ENCODE results near the gene ECPAS. TPM values are rescaled to one million over a fixed set of nuclear protein-coding genes. Genes with fewer than 3 reads are reported as not detected.

Gene ECPAS
- total and polyA plus RNA-seq, 7 donors: 17.4 to 92.8 (median 61.4) TPM

DNA sequence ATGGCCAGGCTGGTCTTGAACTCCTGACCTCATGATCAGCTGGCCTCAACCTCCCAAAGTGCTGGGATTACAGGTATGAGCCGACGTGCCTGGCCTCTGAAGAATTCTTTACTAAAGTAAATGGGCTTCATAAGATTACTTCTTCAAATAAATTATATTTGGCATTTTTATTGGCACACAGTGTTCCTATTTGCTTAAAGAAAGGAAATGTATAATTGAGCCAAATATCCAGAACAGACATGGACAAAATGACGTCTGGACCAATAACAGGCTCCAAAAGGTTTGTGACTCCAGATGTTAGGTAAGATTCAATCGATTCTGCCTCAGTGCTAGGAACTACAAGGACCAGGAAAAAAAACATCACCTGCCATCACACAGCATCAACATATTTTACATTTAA lies 40.7 kb downstream of the ECPAS start:
- no peak overlapping the region for H3K27ac ChIP-seq
- WGBS, 2 donors: 81 to 85% methylated on average over 4 of the region's 4 CpGs
- intact Hi-C loops (cut with DNase I): no loop called here
- no peak overlapping the region for H3K4me3 ChIP-seq
- H3K9me3 ChIP-seq: no peaks in the 10 kb centered on the region
- TF ChIP-seq, protein P1, sequence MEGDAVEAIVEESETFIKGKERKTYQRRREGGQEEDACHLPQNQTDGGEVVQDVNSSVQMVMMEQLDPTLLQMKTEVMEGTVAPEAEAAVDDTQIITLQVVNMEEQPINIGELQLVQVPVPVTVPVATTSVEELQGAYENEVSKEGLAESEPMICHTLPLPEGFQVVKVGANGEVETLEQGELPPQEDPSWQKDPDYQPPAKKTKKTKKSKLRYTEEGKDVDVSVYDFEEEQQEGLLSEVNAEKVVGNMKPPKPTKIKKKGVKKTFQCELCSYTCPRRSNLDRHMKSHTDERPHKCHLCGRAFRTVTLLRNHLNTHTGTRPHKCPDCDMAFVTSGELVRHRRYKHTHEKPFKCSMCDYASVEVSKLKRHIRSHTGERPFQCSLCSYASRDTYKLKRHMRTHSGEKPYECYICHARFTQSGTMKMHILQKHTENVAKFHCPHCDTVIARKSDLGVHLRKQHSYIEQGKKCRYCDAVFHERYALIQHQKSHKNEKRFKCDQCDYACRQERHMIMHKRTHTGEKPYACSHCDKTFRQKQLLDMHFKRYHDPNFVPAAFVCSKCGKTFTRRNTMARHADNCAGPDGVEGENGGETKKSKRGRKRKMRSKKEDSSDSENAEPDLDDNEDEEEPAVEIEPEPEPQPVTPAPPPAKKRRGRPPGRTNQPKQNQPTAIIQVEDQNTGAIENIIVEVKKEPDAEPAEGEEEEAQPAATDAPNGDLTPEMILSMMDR (IDR thresholded peaks at IDR 0.05): no peak
- no peak for TF ChIP-seq POLR2A (IDR thresholded peaks at IDR 0.05)
- no peak for TF ChIP-seq EP300 (IDR thresholded peaks at IDR 0.05)
- no peak for TF ChIP-seq POLR2AphosphoS5 (IDR thresholded peaks at IDR 0.05)
- H3K27me3 ChIP-seq: no peaks in the 10 kb centered on the region
- no peak for DNase-seq
- peaks cover 0 to 4% (median 0%) of the 10 kb centered on the region in 4 donors for H3K4me1 ChIP-seq
- H3K36me3 ChIP-seq: peaks cover 0 to 60% (median 13%) of the 10 kb centered on the region in 4 donors

- WGBS, 2 donors: 59 to 86% methylated on average over 4 of the region's 4 CpGs
- peaks cover 0 to 70% (median 15%) of the 10 kb centered on the region in 4 donors for H3K36me3 ChIP-seq
These were observed 41.7 kb downstream of the ECPAS start for GRCh38 chr9:111442360-111443027.

GRCh38 chr9:111440226-111440625 lies 44.0 kb downstream of the ECPAS start:
- peaks cover 0 to 93% (median 21%) of the 10 kb centered on the region in 4 donors for H3K36me3 ChIP-seq
- intact Hi-C loops (cut with DNase I): no loop called here
- WGBS, 2 donors: 91 to 92% methylated on average over 3 of the region's 3 CpGs
- peaks cover 0 to 4% (median 0%) of the 10 kb centered on the region in 4 donors for H3K4me1 ChIP-seq
- H3K27ac ChIP-seq: no peak overlapping the region
- H3K4me3 ChIP-seq: no peak overlapping the region
- TF ChIP-seq, protein P1 (IDR thresholded peaks at IDR 0.05): no peak
- TF ChIP-seq POLR2AphosphoS5 (IDR thresholded peaks at IDR 0.05) (no peak), POLR2A (IDR thresholded peaks at IDR 0.05) (no peak), EP300 (IDR thresholded peaks at IDR 0.05) (no peak)
- no peaks in the 10 kb centered on the region for H3K27me3 ChIP-seq
- DNase-seq: no peak
- no peaks in the 10 kb centered on the region for H3K9me3 ChIP-seq

More at GRCh38 chr9:111442360-111443027, 41.7 kb downstream of the ECPAS start:
- H3K4me3 ChIP-seq: no peak overlapping the region
- H3K9me3 ChIP-seq: no peaks in the 10 kb centered on the region
- H3K27ac ChIP-seq: no peak overlapping the region
- no peak for DNase-seq
- intact Hi-C loops (cut with DNase I): no loop called here
- no peaks in the 10 kb centered on the region for H3K27me3 ChIP-seq
- TF ChIP-seq POLR2A (IDR thresholded peaks at IDR 0.05) (no peak), POLR2AphosphoS5 (IDR thresholded peaks at IDR 0.05) (no peak), EP300 (IDR thresholded peaks at IDR 0.05) (no peak)
- TF ChIP-seq, protein P1 (IDR thresholded peaks at IDR 0.05): no peak
- peaks cover 0 to 4% (median 0%) of the 10 kb centered on the region in 4 donors for H3K4me1 ChIP-seq

- WGBS, 2 donors: 90 to 95% methylated on average over 6 of the region's 6 CpGs
- TF ChIP-seq, protein P1 (IDR thresholded peaks at IDR 0.05): no peak
- TF ChIP-seq POLR2A (IDR thresholded peaks at IDR 0.05) (no peak), EP300 (IDR thresholded peaks at IDR 0.05) (no peak), POLR2AphosphoS5 (IDR thresholded peaks at IDR 0.05) (no peak)
- Histone ChIP-seq H3K4me3 (no peak overlapping the region), H3K27me3 (no peaks in the 10 kb centered on the region), H3K4me1 (peaks cover 0 to 4% (median 0%) of the 10 kb centered on the region in 4 donors), H3K36me3 (peaks cover 0 to 96% (median 21%) of the 10 kb centered on the region in 4 donors), H3K27ac (no peak overlapping the region), H3K9me3 (no peaks in the 10 kb centered on the region)
- intact Hi-C loops (cut with DNase I): no loop called here
- DNase-seq: no peak
These were observed 45.5 kb downstream of the ECPAS start for GRCh38 chr9:111438541-111439235.
